GM12891 (cell line): Measurements from ENCODE around the gene LEP.
"Not testable (repeated sequence)": the region's sequence is repeated elsewhere in the genome, so short reads cannot be mapped to it uniquely, and the experiment has no call there.

ENCODE experiments used
- DNase-seq: peaks from one replicate; pipeline ENCODE4 v3.0.0; 2011; ENCODE audit warnings: low spot score; ENCODE audit not compliant: insufficient read length
- FAIRE-seq: peaks from 2 replicates; lab custom pipeline; 2011; peaks lifted over from hg19 to GRCh38; lab: Jason Lieb, UNC
- PAX5 ChIP-seq: IDR thresholded peaks from 2 replicates; pipeline ENCODE4 v1.6.1; 2011; ENCODE audit warnings: low read length, moderate library complexity, mild to moderate bottlenecking; ENCODE audit not compliant: insufficient read depth, severe bottlenecking
- POLR2A ChIP-seq: IDR thresholded peaks from 2 replicates; pipeline ENCODE4 v1.6.1; 2011; ENCODE audit warnings: low read depth, low read length, control low read depth
- POLR2AphosphoS5 ChIP-seq: IDR thresholded peaks from 2 replicates; pipeline ENCODE4 v1.6.1; 2011; ENCODE audit warnings: low read depth, low read length, control low read depth
- POU2F2 ChIP-seq: IDR thresholded peaks from 2 replicates; pipeline ENCODE4 v1.6.1; 2011; ENCODE audit warnings: low read depth, mild to moderate bottlenecking, control low read depth, low read length, moderate library complexity
- SPI1 ChIP-seq: IDR thresholded peaks from 2 replicates; pipeline ENCODE4 v1.6.1; 2011; ENCODE audit warnings: low read depth, low read length, control low read depth
- TAF1 ChIP-seq: IDR thresholded peaks from 2 replicates; pipeline ENCODE4 v1.6.1; 2011; ENCODE audit warnings: low read depth, low read length, control low read depth

LEP gene

GRCh38 chr7:128278366-128278765 lies 37.3 kb downstream of the LEP start:
- no peak for DNase-seq
- TF ChIP-seq PAX5 (no peak), POU2F2 (no peak), POLR2A (no peak), POLR2AphosphoS5 (no peak), SPI1 (no peak), TAF1 (no peak)
- no peak for FAIRE-seq

- FAIRE-seq (no peak), DNase-seq (no peak)
- no peak for TF ChIP-seq PAX5
- no peak for TF ChIP-seq POLR2A
- no peak for TF ChIP-seq POLR2AphosphoS5
- no peak for TF ChIP-seq TAF1
- no peak for TF ChIP-seq SPI1
- TF ChIP-seq POU2F2: no peak
Measured at GRCh38 chr7:128279124-128279713, 38.1 kb downstream of the LEP start.

GRCh38 chr7:128280451-128280850 lies 39.4 kb downstream of the LEP start:
- DNase-seq, FAIRE-seq: not testable (repeated sequence)

GRCh38 chr7:128281605-128282380 lies 40.7 kb downstream of the LEP start:
- TF ChIP-seq PAX5 (no peak), POLR2AphosphoS5 (no peak), POU2F2 (no peak), POLR2A (no peak), SPI1 (no peak), TAF1 (no peak)
- FAIRE-seq: no peak
- DNase-seq: no peak

- no peak for TF ChIP-seq POLR2AphosphoS5
- TF ChIP-seq POLR2A: no peak
- no peak for TF ChIP-seq SPI1
- FAIRE-seq (no peak), DNase-seq (no peak)
Measured at GRCh38 chr7:128284102-128284501, 43.0 kb downstream of the LEP start.

- FAIRE-seq: no peak
- no peak for DNase-seq
- TF ChIP-seq TAF1: no peak
- TF ChIP-seq POLR2AphosphoS5: no peak
Measured at GRCh38 chr7:128287556-128287955, 46.5 kb downstream of the LEP start.

- not testable (repeated sequence) for FAIRE-seq
Measured at GRCh38 chr7:128298004-128298403, 56.9 kb downstream of the LEP start.

GRCh38 chr7:128299109-128299607 lies 58.1 kb downstream of the LEP start:
- TF ChIP-seq SPI1 (no peak), POLR2AphosphoS5 (no peak), POLR2A (no peak), TAF1 (no peak), POU2F2 (no peak), PAX5 (no peak)
- no peak for DNase-seq
- FAIRE-seq: no peak

More at GRCh38 chr7:128298004-128298403, 56.9 kb downstream of the LEP start:
- not testable (repeated sequence) for DNase-seq

- no peak for FAIRE-seq
- TF ChIP-seq POLR2AphosphoS5 (no peak), POU2F2 (no peak), PAX5 (no peak), POLR2A (no peak), SPI1 (no peak), TAF1 (no peak)
- DNase-seq: no peak
Measured at GRCh38 chr7:128302139-128302538, 61.1 kb downstream of the LEP start.

GRCh38 chr7:128303133-128303532 lies 62.1 kb downstream of the LEP start:
- FAIRE-seq: no peak

More at GRCh38 chr7:128303133-128303532, 62.1 kb downstream of the LEP start:
- TF ChIP-seq POLR2AphosphoS5 (no peak), SPI1 (no peak), POU2F2 (no peak), TAF1 (no peak), POLR2A (no peak), PAX5 (no peak)
- DNase-seq: no peak
